ENCODE data around the gene EPS8L1. TPM values are rescaled to one million over a fixed set of nuclear protein-coding genes. Genes with fewer than 3 reads are reported as not detected.

Gene EPS8L1
- polyA plus RNA-seq, 1 of the 3 experiments (the other 2 are of a cell fraction) = 12.9 TPM

GRCh38 chr19:55105237-55105636 lies 29.6 kb downstream of the EPS8L1 start:
- Histone ChIP-seq H3K9ac (no peak overlapping the region), H2AFZ (ENCODE audit: low read depth) (no peak overlapping the region), H4K20me1 (ENCODE audit: insufficient read depth) (peaks cover 15% of the 10 kb centered on the region; the same call in 1 of the 2 replicates), H3K4me1 (ENCODE audit: control insufficient read depth in 1 of 2, insufficient read depth in 2 of 2, low read depth in 1 of 2, low read length in 1 of 2) (no peaks in the 10 kb centered on the region), H3F3A (replicated peaks; ENCODE audit: insufficient read depth) (no peaks in the 10 kb centered on the region), H3K4me3 (ENCODE audit: low read depth in 2 of 2, low read length in 1 of 2) (no peak overlapping the region), H3K9me3 (no peaks in the 10 kb centered on the region), H3K4me2 (no peak overlapping the region), H3K36me3 (replicated peaks in 1 of 2; ENCODE audit: control insufficient read depth in 1 of 2, insufficient read depth in 2 of 2, low read length in 1 of 2) (peaks cover 18 to 26% of the 10 kb centered on the region in 2 experiments), H3K27me3 (ENCODE audit: insufficient read depth) (no peaks in the 10 kb centered on the region), H3K27ac (ENCODE audit: low read depth in 2 of 2, low read length in 1 of 2) (no peak overlapping the region), H3K9me2 (no peaks in the 10 kb centered on the region), H3K79me2 (ENCODE audit: insufficient read depth) (peaks cover 55% of the 10 kb centered on the region)
- 82% methylated on average over 2 of the region's 2 CpGs for WGBS (ENCODE audit: low lambda C conversion rate)
- no peak for DNase-seq
- CTCF ChIA-PET = interaction anchor here (2.1 kb wide), 1 partner anchor 16 kb away, joined by 15 read pairs; no protein-coding TSS in a partner anchor
- POLR2A ChIA-PET = no interaction called here
- TF ChIP-seq CHD2 (IDR thresholded peaks at IDR 0.05; ENCODE audit: low read length, partially characterized antibody) (no peak), JUND (IDR thresholded peaks at IDR 0.05) (no peak), NRF1 (IDR thresholded peaks at IDR 0.05; ENCODE audit: low read depth, low read length) (no peak), MAX (IDR thresholded peaks at IDR 0.05; ENCODE audit: low read depth) (no peak), USF2 (IDR thresholded peaks at IDR 0.05; ENCODE audit: borderline replicate concordance, low read depth, low read length) (no peak), RCOR1 (IDR thresholded peaks at IDR 0.05; ENCODE audit: low read length) (no peak), EP300 (IDR thresholded peaks at IDR 0.05; ENCODE audit: borderline replicate concordance in 1 of 2, low read depth in 1 of 2, low read length in 1 of 2) (no peak), ZBTB33 (IDR thresholded peaks at IDR 0.05; ENCODE audit: borderline replicate concordance, low read depth) (no peak), MXI1 (IDR thresholded peaks at IDR 0.05; ENCODE audit: low read depth, low read length) (no peak), EZH2phosphoT487 (IDR thresholded peaks at IDR 0.05; ENCODE audit: borderline replicate concordance, low read depth) (no peak), GABPA (IDR thresholded peaks at IDR 0.05; ENCODE audit: low read depth) (no peak), IRF3 (IDR thresholded peaks at IDR 0.05; ENCODE audit: low read depth, low read length) (no peak), ELF1 (IDR thresholded peaks at IDR 0.05) (no peak), RFX5 (IDR thresholded peaks at IDR 0.05; ENCODE audit: low read length) (no peak), FOSL2 (IDR thresholded peaks at IDR 0.05; ENCODE audit: borderline replicate concordance, low read depth) (no peak), TEAD4 (IDR thresholded peaks at IDR 0.05; ENCODE audit: borderline replicate concordance, insufficient read depth) (no peak), RXRA (IDR thresholded peaks at IDR 0.05; ENCODE audit: borderline replicate concordance, low read depth) (no peak), REST (IDR thresholded peaks at IDR 0.05; ENCODE audit: low read depth, low read length) (no peak)
